B cell (primary cell): ENCODE results near the gene ABCC10. TPM values are rescaled to one million over a fixed set of nuclear protein-coding genes. Genes with fewer than 3 reads are reported as not detected.

ENCODE experiments used
- ATAC-seq: fragments of 200-7000 bp; cut with Tn5 transposase; one replicate; pipeline ENCODE4 v1.10.0; 2021; ENCODE audit warnings: low read depth, mild to moderate bottlenecking, moderate number of reproducible peaks, moderate library complexity
- CTCF ChIA-PET: fragments of 350-600 bp; sonication (Branson Sonifier 250); formaldehyde crosslinking; loops from one replicate; lab custom pipeline; 2021; ENCODE audit warnings: antibody characterized with exemption, inconsistent platforms; lab: Charles Lee
- POLR2A ChIA-PET: fragments of 350-600 bp; sonication (Branson Sonifier 250); formaldehyde crosslinking; loops from one replicate; lab custom pipeline; 2021; ENCODE audit warnings: antibody characterized with exemption; lab: Charles Lee
- DNase-seq: peaks from one replicate; pipeline ENCODE4 v3.0.0; 2013
- H2AFZ ChIP-seq: 2 replicates; pipeline ENCODE4 v1.6.1; 2012; ENCODE audit warnings: mild to moderate bottlenecking, low read depth, low read length; ENCODE audit not compliant: insufficient read depth, poor library complexity, severe bottlenecking
- H3K27ac ChIP-seq, 2 donors: 1 replicate in 1 of 2; 2 replicates in 1 of 2; pipeline ENCODE4 v1.5.1; 2012 to 2013; ENCODE audit warnings: low read length in 2 of 2, mild to moderate bottlenecking in 2 of 2, moderate library complexity in 1 of 2
- H3K27me3 ChIP-seq, 4 experiments: fragments of 200-600 bp in 1 of 4; sonication (generic) in 1 of 4; replicated peaks in 1 of 4; 1 replicate in 2 of 4; 2 replicates in 2 of 4; pipeline versions ENCODE4 v1.6.1 to v1.7.0; 2013 to 2016; ENCODE audit warnings: low read length in 3 of 4, mild to moderate bottlenecking in 2 of 4, mixed read lengths in 1 of 4, moderate library complexity in 1 of 4; ENCODE audit not compliant: insufficient read depth in 4 of 4, control insufficient read depth in 3 of 4; ENCODE audit errors: control extremely low read depth in 1 of 4
- H3K36me3 ChIP-seq, 2 experiments: replicated peaks in 1 of 2; 1 replicate in 1 of 2; 2 replicates in 1 of 2; pipeline versions ENCODE4 v1.6.1 to v1.7.1; 2013; ENCODE audit warnings: low read length in 1 of 2; ENCODE audit not compliant: insufficient read depth in 2 of 2, control insufficient read depth in 1 of 2; ENCODE audit errors: control extremely low read depth in 1 of 2, extremely low read depth in 1 of 2
- H3K4me1 ChIP-seq, 2 donors: fragments of 200-600 bp in 1 of 2; sonication (generic) in 1 of 2; 1 replicate in 1 of 2; 2 replicates in 1 of 2; pipeline versions ENCODE4 v1.5.1 to v1.6.1; 2013 to 2017; ENCODE audit warnings: low read length in 2 of 2; ENCODE audit not compliant: control insufficient read depth in 2 of 2, insufficient read depth in 2 of 2
- H3K4me2 ChIP-seq: replicated peaks from 2 replicates; pipeline ENCODE3; 2012; ENCODE audit warnings: mild to moderate bottlenecking, low read depth, low read length; ENCODE audit not compliant: poor library complexity, severe bottlenecking
- H3K4me3 ChIP-seq, 5 experiments: fragments of 200-600 bp in 1 of 5; sonication (generic) in 1 of 5; 1 replicate in 3 of 5; 2 replicates in 2 of 5; pipeline versions ENCODE4 v1.5.1 to v1.7.0; 2011 to 2016; ENCODE audit warnings: low read length in 4 of 5, mild to moderate bottlenecking in 4 of 5, low read depth in 2 of 5, control low read depth in 1 of 5, moderate library complexity in 1 of 5; ENCODE audit not compliant: insufficient read depth in 1 of 5; ENCODE audit errors: control extremely low read depth in 1 of 5, extremely low read depth in 1 of 5
- H3K79me2 ChIP-seq: fragments of 200-600 bp; sonication (generic); one replicate; pipeline ENCODE4 v1.6.0; 2016; ENCODE audit warnings: low read length; ENCODE audit not compliant: control insufficient read depth, insufficient read depth
- H3K9ac ChIP-seq: fragments of 200-600 bp; sonication (generic); 2 replicates; pipeline ENCODE4 v1.6.1; 2017; ENCODE audit warnings: mild to moderate bottlenecking, low read length, moderate library complexity
- H3K9me3 ChIP-seq, 3 donors: one replicate each; pipeline versions ENCODE4 v1.6.1 to v1.7.1; 2013; ENCODE audit warnings: low read length in 2 of 3; ENCODE audit not compliant: control insufficient read depth in 2 of 3, insufficient read depth in 1 of 3; ENCODE audit errors: control extremely low read depth in 1 of 3
- H4K20me1 ChIP-seq: 2 replicates; pipeline ENCODE4 v1.6.0; 2012; ENCODE audit warnings: mild to moderate bottlenecking, low read length; ENCODE audit not compliant: insufficient read depth, control insufficient read depth, poor library complexity, severe bottlenecking
- H3K27ac Mint-ChIP-seq: one replicate; pipeline ENCODE4 v1.8.0; 2021; ENCODE audit warnings: mixed read lengths
- H3K27me3 Mint-ChIP-seq: one replicate; pipeline ENCODE4 v1.8.0; 2021; ENCODE audit warnings: mixed read lengths
- H3K4me1 Mint-ChIP-seq: one replicate; pipeline ENCODE4 v1.8.0; 2021; ENCODE audit warnings: mixed read lengths
- H3K4me3 Mint-ChIP-seq: one replicate; pipeline ENCODE4 v1.8.0; 2021; ENCODE audit warnings: mixed read lengths
- H3K9me3 Mint-ChIP-seq: one replicate; pipeline ENCODE4 v1.8.0; 2022; ENCODE audit warnings: mixed read lengths; ENCODE audit not compliant: insufficient read depth
- EZH2 ChIP-seq: IDR thresholded peaks from 2 replicates; pipeline ENCODE4 v1.6.1; 2012; ENCODE audit warnings: borderline replicate concordance, low read depth, mild to moderate bottlenecking, moderate library complexity, low read length; ENCODE audit not compliant: insufficient read depth, poor library complexity, severe bottlenecking
- WGBS: methylation state at CpG from one replicate; pipeline ENCODE4 v1.1.5; 2013; ENCODE audit warnings: missing lambda C conversion rate; ENCODE audit not compliant: insufficient coverage; 5-methylcytosine and 5-hydroxymethylcytosine counted together
- intact Hi-C: fragments of 100-400 bp; cut with micrococcal nuclease; formaldehyde crosslinking; loops from one replicate; pipeline ENCODE4 v1.10.0; 2022
- polyA plus RNA-seq: library from polyadenylated mRNA; depleted of rRNA; stranded (reverse); fragments of >200 nt; gene quantifications from 2 replicates; pipeline ENCODE4 v1.2.3, GENCODE V29; 2012
- total RNA-seq, 2 donors: library from RNA; stranded (reverse); fragments of 120-200 nt in 1 of 2; gene quantifications; 1 replicate in 1 of 2; 2 replicates in 1 of 2; pipeline versions ENCODE4 v1.2.3 to v1.2.4, GENCODE V29; 2013 to 2022
- TF ChIP-seq, protein P1 (sequence below): fragments of 200-600 bp; IDR thresholded peaks from one replicate; pipeline ENCODE4 v1.8.0; 2022; ENCODE audit warnings: antibody characterized with exemption, mild to moderate bottlenecking

Gene ABCC10
- total and polyA plus RNA-seq, 2 donors (not counting 1 experiment from before 2014, with no cell fraction given): 39.5 to 71.5 TPM

- no peak overlapping the region for H3K4me3 ChIP-seq
- H4K20me1 ChIP-seq: no peaks in the 10 kb centered on the region
- no peaks in the 10 kb centered on the region for H3K4me1 ChIP-seq
- H3K27me3 Mint-ChIP-seq: peaks cover 40% of the 10 kb centered on the region
- no peak overlapping the region for H3K4me2 ChIP-seq
- intact Hi-C loops: no loop called here
- no peak for TF ChIP-seq EZH2
- TF ChIP-seq, protein P1, sequence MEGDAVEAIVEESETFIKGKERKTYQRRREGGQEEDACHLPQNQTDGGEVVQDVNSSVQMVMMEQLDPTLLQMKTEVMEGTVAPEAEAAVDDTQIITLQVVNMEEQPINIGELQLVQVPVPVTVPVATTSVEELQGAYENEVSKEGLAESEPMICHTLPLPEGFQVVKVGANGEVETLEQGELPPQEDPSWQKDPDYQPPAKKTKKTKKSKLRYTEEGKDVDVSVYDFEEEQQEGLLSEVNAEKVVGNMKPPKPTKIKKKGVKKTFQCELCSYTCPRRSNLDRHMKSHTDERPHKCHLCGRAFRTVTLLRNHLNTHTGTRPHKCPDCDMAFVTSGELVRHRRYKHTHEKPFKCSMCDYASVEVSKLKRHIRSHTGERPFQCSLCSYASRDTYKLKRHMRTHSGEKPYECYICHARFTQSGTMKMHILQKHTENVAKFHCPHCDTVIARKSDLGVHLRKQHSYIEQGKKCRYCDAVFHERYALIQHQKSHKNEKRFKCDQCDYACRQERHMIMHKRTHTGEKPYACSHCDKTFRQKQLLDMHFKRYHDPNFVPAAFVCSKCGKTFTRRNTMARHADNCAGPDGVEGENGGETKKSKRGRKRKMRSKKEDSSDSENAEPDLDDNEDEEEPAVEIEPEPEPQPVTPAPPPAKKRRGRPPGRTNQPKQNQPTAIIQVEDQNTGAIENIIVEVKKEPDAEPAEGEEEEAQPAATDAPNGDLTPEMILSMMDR: no peak
- ChIA-PET CTCF (no interaction called here), POLR2A (no interaction called here)
- no peaks in the 10 kb centered on the region for H3K9me3 Mint-ChIP-seq
- H3K27ac Mint-ChIP-seq: no peak overlapping the region
- peaks cover 0 to 40% (median 10%) of the 10 kb centered on the region in 4 experiments for H3K27me3 ChIP-seq
- no peaks in the 10 kb centered on the region for H3K79me2 ChIP-seq
- no peak overlapping the region for H3K9ac ChIP-seq
- DNase-seq: no peak
- H3K36me3 ChIP-seq: no peaks in the 10 kb centered on the region
- H3K27ac ChIP-seq: no peak overlapping the region
- no peaks in the 10 kb centered on the region for H3K9me3 ChIP-seq
- no peak for ATAC-seq
- no peak overlapping the region for H3K4me3 Mint-ChIP-seq
- H2AFZ ChIP-seq: no peak overlapping the region
- H3K4me1 Mint-ChIP-seq: no peaks in the 10 kb centered on the region
- 80% methylated on average over 1 of the region's 4 CpGs for WGBS
Observed at GRCh38 chr6:43467752-43468151, 40.4 kb downstream of the ABCC10 start.

DNA sequence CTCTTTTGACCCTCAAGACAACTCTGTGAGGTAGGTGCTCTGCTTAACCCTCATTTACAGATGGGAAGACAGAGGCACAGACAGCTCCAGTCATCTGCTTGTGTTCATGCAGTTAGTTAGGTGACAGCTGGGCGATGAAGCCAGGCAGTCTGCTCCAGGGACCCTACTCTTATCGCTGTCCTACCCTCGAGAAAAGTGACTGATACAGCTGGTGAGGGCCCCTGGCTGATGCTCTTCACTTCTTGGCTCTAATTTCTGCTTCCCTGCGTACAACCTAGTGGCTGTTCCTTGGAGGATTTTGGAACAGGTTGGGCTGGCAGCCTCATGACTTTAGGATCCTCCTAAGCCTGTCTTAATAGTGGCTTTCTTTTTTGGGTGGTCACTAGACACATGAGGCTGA is 40.9 kb downstream of the ABCC10 start:
- WGBS: 85% methylated on average over 4 of the region's 4 CpGs
- no peak for ATAC-seq
- H3K4me1 Mint-ChIP-seq: no peaks in the 10 kb centered on the region
- H3K4me3 ChIP-seq: no peak overlapping the region
- H3K4me2 ChIP-seq: no peak overlapping the region
- H2AFZ ChIP-seq: no peak overlapping the region
- no peaks in the 10 kb centered on the region for H3K4me1 ChIP-seq
- no peaks in the 10 kb centered on the region for H3K36me3 ChIP-seq
- no peak overlapping the region for H3K9ac ChIP-seq
- TF ChIP-seq, protein P1: no peak
- no peak for TF ChIP-seq EZH2
- H3K27ac ChIP-seq: no peak overlapping the region
- intact Hi-C loops: no loop called here
- no peak for DNase-seq
- H3K4me3 Mint-ChIP-seq: no peak overlapping the region
- ChIA-PET CTCF (no interaction called here), POLR2A (no interaction called here)
- no peak overlapping the region for H3K27ac Mint-ChIP-seq
- no peaks in the 10 kb centered on the region for H4K20me1 ChIP-seq
- peaks cover 0 to 36% (median 8%) of the 10 kb centered on the region in 4 experiments for H3K27me3 ChIP-seq
- no peaks in the 10 kb centered on the region for H3K9me3 Mint-ChIP-seq
- H3K27me3 Mint-ChIP-seq: peaks cover 37% of the 10 kb centered on the region
- H3K79me2 ChIP-seq: no peaks in the 10 kb centered on the region
- H3K9me3 ChIP-seq: no peaks in the 10 kb centered on the region
